Fibroblast of peridontal ligament (primary cell): ENCODE measurements around the gene CNTN2.
A peak's percentile ranks its signal among the peaks of the same experiment; 100 is the strongest.

Experiments used
- DNase-seq: peaks from one replicate; pipeline ENCODE4 v3.0.0-alpha.2; 2010; ENCODE audit errors: extremely low read depth

Gene CNTN2

DNA sequence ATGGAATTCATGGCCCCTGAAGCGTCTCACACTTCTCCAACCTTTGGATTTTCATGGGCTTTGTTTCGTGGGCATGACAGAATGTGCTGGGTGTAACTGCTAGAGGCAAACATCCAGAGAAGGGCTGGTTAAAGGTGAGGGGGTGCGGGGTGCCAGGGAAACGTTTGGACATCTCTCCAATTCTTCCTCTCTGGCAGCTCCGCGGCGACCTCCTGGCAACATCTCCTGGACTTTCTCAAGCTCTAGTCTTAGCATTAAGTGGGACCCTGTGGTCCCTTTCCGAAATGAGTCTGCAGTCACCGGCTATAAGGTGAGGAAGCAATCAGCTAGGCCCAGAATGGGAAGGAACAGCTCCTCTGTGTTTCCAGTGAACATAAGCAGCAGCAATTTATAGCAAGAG is 29.3 kb downstream of the CNTN2 start:
- DNase-seq, result no peak

DNA sequence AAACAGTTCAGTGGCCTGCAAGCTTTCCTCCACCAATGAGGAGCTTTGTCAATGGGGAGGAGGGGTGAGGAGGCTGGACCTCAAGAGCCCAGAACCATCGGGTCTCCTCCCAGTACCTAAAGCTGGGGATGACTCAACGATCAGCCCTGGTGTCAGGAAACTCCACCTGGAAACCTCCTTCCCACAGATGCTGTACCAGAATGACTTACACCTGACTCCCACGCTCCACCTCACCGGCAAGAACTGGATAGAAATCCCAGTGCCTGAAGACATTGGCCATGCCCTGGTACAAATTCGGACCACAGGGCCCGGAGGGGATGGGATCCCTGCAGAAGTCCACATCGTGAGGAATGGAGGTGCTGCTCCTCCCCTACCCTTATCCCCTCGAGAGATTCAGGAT is 29.9 kb downstream of the CNTN2 start:
- DNase-seq, result no peak

DNA sequence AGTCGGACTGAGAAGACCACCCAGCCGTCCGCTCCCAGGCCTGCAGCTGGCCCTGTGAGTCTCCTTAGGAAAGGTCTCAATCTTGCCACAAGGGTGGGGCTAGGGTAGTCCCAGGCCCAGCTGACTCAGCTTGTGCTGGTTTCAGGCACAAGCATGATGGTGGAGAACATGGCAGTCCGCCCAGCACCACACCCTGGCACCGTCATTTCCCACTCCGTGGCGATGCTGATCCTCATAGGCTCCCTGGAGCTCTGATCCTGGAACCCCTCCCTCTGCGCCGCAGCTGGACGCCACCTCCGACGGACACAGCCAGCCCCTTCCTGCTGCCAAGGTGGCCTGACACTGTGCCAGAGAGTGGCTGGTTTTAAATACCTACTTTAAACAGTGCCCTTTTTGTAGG is 30.5 kb downstream of the CNTN2 start:
- DNase-seq, result no peak

DNA sequence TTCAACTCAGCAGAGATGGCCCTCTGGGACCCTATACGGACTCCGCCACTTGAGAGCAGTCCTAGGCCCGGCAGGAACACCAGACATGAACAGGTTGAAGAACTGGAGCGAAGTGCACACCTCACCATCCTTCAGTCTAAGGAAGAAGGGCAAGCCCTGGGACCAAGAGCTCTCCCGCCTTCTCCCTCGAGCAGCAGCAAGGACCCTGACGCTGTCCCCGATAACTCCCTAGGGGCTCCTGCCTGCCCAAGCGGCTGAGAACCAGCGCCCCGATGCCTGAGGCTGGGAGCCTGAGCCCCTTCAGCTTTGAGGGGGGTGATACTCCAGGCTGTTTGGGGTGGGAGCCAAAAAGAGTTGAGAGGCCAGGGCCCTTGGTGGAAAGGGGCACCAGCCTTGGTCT is 31.1 kb downstream of the CNTN2 start:
- no peak for DNase-seq

DNA sequence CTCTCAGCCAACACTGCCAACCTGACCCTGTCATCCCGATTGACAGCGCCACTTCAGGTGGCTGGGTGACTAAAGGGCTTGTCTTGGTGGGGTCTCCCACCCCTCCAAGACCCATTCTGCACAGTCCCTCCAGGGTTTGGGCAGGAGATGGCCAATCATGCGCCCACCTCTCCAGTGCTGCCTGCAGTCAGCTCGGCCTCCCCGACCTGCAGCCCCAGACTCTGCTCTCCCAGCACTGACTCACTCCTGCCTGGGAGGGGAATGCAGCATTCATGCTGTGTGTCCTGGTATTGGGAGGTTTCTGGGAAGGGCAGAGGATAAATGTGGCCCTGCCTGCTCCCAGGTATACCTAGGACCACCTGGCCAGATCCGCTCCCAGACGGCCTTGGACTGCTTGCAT is 31.5 kb downstream of the CNTN2 start:
- DNase-seq, result no peak

DNA sequence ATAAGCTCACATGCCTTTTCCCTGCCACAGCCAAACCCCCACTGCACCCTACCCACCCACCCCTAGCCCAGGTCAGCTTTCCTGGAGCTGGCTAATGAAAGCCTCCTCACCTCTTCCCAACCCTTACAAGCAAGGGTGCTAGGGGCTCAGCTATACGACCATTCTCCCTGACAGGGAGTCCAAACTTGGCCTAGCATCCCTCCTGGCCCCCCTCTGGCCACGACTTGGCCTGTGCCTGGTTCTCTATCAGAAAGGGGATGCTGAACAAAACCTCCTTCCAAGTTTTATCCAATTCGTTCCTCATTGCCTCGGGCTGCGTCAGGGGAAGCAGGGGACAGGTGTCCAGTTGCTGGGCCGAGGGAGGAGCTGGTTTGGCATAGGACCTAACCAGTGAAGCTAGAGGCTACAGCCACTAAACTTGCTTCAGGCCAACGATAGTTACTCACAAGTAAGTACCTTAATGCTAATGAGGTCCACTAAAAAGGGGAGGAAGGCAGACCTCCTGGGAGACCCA is 32.7 kb downstream of the CNTN2 start:
- DNase-seq, result no peak

DNA sequence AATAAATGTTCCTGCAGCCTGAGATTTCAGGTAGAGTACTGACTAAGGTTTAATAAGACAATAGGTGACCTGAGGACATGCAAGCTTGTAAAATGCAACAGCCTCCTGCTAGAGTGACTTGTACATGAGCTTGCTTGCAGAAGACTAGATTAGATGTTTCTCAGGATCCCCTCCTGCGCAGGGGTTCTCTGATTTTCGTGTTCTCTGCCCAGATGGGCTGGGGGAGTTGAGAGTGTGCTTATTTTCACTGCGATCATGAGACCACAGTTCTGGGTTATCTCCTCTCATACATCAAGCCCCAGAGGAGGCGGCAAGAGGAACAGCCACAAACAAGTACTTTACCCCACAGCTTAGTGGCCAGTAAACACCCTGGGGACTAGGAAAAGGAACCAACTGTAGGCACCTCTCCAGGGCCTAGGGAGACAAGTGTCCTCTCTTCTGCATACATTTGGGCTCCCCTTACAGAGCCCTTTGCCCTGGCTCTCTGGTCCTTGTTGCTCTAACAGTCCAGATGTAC is 33.3 kb downstream of the CNTN2 start:
- DNase-seq, result no peak

DNA sequence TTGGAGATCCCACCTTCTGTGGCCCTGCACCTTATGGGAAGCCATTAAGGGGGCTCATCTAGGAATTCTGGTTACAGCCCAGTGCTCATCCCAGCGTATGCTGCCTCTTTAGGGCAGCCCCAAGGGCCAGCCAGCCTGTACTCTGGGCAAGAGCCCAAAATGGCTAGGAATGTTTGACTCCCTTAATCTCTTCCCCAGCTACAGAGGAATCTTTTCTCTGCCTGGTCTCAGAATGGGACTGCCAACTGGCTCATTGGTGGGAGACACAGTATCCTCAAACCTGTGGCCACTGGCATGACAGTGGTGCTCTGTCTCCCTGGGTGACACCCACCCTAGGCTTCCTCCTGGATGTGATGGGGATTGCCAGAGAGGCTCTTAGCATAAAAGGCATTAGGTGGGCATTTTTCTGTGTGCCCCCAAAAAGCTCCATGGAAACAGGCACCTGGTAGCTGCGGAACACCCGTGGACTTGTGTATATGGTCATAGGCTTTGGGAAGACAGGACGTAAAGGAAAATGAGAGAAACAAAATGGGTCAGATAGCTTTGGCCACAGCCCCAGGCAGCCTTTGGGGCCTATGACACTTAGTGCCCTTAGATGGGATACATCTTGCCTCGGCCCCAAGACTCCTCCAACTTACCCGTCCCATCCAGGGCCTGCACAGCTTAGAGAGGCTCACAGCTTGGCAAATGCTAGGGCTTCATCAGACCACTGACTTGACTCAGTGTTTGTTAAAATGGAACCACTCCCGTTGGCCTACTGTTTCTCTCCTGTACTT is 34.3 kb downstream of the CNTN2 start:
- DNase-seq, result peak; percentile 31

DNA sequence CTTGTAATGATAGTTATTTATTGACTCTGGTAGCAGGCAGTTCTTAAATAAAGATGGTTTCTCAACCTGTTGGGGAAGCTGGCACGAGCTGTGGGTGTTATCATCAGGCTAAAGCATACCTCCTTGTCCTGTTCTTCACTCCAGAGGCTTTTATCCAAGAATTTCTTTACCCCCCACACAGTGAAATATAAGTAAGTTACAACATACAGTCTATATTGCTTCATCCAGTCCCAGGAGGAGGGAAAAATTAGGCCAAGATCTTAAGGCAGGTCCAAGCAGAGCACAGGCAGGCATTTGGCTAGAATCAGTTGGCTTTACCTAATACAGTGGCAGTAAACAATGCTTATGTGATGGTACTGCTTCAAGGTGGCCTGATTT is 34.9 kb downstream of the CNTN2 start:
- peak; percentile 74 for DNase-seq

DNA sequence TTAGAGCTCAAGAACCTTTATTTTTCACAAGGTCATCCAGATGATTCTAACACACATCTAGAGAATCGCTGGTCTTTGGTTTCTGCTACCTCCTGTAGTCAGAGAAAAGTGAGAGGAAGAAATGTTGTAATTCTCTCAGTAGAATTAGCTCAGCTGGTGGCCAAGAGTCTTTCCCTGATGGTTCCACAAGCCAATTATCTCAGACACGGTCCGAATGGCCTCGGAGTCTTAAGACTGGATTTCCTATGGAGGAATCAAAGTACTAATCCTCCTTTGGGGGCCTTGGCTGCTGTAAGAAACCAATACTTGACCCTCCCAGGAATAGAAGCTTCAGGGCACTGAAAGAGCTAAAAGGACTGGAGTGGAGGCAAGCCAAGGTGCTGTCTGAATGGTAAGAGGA is 39.4 kb downstream of the CNTN2 start:
- DNase-seq, result no peak

DNA sequence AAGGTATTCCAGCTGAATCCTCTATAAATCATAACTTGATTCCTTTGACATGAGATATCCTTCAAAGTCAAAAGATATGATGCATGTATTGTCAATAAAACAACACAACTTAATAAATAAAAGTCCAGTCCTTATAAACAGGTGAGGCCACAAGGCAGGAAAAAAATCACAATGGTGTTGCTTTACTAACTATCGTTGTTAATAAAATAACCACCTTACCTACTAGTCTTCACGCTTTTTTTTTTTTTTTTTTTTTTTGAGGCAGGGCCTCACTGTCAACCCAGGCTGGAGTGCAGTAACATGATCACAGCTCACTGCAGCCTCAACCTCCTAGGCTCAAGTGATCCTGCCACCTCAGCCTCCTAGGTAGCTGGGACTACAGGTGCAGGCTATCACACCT is 41.3 kb downstream of the CNTN2 start, which contains the start of gene TMEM81:
TMEM81 (minus strand) TSS at position 101 of the 400 bp plus-strand sequence. CDS start 140 bp downstream, outside the sequence.
- DNase-seq, result no peak

DNA sequence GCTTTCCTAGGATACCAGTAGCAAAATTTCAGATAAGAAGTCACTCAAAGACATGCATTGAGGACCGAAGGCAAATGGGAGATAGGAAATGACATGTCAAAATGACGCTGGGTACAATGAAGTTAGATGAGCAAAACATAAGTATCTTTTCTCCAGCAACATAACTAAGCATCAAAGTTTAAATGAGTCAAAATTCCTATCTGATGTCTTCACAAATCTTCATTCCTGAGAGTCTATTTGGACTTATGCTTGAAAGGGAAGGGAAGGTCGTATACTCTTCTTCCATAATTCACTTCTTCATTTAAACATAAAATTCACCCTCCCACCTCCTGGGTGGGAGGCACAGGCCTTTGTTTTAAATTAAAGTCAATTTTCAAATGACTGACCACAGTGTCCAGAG is 45.3 kb downstream of the CNTN2 start:
- DNase-seq, result peak; percentile 19

DNA sequence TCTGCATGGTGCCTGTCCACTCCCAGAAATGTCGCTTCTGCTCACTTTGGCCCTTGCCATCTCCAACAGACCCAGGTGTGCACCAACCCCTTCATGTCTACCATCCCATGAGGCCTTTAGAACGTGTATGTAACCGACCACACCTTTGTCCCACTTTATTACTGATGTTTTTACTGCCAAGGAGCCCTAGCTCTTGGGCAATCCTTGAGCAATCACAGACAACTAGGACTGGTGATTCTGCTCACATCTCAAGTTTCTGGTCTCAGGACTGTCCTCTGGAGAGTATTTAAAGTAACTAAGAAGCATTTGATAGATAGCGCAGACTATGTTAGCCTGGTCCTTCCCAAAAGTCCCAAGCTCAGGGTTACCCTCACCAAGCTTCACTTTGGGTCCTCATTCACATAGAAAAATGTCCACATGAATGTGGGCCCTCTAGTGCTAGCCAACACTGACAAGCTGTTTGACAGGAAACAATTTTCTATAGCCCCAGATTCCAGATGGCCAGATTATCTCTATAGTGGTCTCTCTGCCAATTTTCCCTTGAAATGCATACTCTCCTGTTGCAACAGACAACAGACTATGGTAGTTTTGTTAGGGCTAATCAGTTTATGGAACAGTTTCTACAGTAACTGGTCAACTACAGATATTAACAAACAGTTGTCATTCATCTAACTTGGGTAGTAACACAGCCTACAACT is 48.2 kb downstream of the CNTN2 start:
- DNase-seq, result peak; percentile 43

DNA sequence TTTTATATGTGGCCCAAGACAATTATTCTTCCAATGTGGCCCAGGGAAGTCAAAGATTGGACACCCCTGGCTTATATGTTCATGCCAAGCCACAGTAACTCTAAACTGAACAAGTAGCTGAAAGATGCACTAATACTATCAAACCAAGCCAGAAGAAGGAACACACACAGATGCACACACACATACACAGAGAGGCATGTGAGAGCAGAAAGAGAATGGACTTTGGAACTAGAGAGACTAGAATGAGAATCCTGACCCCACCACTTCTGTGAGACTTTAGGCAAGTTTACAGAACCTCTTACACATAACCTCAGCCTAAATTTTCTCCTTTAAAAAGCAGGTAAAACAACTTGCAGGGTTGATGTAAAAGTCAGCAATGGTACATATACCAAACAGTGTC is 52.4 kb downstream of the CNTN2 start:
- no peak for DNase-seq

DNA sequence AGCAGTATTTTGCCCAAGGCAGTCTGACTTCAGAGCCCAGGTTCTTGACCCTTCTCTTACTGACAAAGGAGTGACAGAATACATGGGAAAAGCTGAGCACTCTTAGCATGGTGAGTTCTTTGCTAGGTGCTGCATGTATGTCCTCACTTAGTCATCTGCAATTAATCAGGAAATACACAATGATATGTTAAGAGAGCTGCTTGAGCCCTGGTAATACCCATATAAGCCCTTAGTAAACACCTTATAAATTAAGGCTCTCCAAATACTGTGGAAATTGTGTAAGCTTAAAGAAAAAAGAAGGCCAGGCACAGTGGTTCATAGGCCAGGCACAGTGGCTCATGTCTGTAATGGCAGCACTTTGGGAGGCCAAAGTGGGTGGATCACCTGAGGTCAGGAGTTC is 55.2 kb downstream of the CNTN2 start:
- DNase-seq, result no peak

DNA sequence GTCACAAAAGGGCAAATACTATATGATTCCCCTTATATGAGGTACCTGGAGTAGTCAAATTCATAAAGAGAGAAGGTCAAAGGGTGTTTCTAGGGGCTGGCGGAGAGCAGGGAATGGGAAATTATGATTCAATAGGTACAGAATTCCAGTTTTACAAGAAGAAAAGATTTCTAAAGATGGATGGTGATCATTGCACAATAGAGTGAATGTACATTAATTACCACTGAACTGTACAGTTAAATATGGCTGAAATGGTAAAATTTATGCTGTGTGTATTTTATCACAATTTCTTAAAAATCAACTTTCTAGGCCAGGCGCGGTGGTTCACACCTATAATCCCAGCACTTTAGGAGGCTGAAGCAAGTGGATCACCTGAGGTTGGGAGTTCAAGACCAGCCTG is 59.4 kb downstream of the CNTN2 start:
- DNase-seq, result no peak

DNA sequence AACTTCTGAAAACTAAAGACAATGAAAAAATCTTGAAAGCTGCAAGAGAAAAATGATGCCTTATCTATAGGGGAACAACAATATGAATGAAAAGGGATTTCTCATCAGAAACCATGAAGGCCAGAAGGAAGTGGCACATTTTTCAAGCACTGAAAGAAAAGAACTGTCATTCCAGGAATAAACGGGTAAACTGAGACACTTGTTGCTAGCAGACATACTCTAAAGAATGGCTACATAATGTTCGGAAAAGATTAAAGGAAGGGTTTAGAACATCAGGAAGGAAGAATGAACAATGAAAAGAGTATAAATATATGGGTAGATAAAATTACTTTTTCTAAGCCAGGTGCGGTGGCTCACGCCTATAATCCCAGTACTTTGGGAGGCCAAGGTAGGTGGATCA is 64.3 kb downstream of the CNTN2 start:
- no peak for DNase-seq

DNA sequence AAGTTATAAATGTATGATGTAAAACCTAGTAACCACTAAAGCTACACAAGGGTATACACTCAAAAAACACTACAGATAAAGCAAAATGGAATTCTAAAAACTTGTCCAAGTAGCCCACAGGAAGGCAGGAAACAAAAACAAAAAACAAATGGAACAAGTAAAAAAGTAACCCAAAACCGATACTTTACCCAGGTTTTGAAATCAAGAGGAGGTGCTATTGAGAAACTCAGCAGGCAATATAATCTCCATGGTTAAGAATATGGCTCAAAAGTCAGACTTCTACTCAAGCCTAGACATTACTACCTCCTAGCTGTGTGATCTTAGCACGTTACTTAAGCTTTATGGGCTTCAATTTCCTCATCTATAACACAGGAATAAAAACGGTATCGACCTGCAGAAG is 65.5 kb downstream of the CNTN2 start:
- peak; percentile 37 for DNase-seq

DNA sequence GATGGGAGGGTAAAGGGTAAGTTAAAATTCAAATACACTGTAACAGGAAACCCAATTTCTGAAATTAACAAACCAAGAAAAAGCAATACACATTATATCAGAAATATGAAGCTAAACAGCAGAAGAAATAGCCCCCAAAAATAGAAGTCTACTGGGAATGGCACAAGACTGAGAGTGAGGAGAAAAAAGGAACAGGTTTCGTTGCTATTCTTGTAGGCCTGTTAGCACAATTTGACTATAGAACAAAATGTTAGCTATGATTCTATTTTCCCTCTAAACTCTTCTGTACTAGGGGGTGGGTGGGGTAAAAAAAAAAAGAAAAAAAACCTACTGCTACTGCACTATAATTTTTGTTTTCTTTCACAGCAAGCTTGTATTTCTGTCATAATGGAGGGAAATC is 66.3 kb downstream of the CNTN2 start:
- DNase-seq, result no peak

DNA sequence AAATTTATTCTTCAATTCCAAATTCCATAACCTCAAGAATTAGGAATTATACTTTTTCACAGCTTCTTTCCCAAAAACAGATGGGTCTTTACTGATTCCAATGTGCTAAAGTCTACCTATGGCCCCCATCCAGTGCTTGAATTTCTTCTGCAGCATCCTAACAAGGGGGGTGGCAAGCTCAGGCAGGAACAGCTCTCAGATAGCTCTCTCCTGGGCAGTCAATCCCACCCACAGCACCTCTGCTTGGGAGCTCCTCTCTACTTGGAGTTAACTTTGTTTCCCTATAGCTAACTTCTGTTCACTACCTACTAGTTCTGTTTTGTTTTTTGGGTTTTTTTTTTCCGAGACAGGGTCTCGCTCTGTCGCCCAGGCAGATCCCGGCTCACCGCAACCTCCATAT is 66.7 kb downstream of the CNTN2 start:
- no peak for DNase-seq

DNA sequence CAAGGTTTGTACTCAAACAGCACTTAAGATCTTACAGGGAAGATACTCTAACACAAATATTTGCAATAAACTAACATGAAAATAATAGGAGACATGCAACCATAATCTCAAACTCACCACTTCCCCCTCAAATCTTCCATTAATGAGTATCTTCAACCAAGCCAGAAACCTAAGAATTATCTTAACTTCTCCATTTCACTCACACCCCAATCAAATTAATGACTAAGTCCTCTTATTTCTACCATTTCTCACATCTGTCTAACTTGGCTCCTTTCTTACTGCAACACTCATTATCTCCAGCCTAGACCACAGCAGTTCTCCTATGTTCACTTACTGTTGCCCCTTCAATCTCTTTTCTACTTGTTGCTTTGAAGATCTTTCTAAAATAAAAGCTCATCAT is 68.3 kb downstream of the CNTN2 start:
- DNase-seq, result no peak

DNA sequence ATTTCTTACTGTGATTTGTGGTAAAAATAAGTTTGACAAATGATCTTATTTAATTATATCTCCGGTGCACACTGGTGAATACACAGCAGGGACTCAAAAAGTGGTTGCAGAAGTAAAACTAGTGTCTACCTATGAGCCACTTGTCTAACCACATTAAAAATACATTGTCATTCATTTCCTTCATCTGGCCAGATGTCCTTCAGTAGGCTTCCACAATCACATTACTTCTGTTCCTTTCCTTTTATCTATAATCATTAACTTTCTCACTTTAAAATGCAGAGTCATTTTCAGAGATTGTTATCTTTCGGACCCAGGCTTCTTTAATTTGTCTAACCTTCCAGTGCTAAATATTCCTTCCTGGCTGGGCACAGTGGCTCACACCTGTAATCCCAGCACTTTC is 75.7 kb downstream of the CNTN2 start:
- DNase-seq, result no peak
